GM12801 (cell line): Measurements from ENCODE around the gene SPAG8.

Source experiments
- CTCF ChIP-seq: IDR thresholded peaks from one replicate; pipeline ENCODE4 v1.5.1; 2011; ENCODE audit warnings: control low read depth; ENCODE audit not compliant: insufficient read length; ENCODE audit errors: extremely low read depth

SPAG8 gene

GRCh38 chr9:35800530-35800929, 11.5 kb downstream of the SPAG8 start:
- no peak for TF ChIP-seq CTCF

GRCh38 chr9:35798658-35799374, 13.2 kb downstream of the SPAG8 start:
- no peak for TF ChIP-seq CTCF

- no peak for TF ChIP-seq CTCF
These were observed 14.6 kb downstream of the SPAG8 start for GRCh38 chr9:35797311-35798109.

GRCh38 chr9:35795695-35796094, 16.4 kb downstream of the SPAG8 start:
- TF ChIP-seq CTCF: no peak

- TF ChIP-seq CTCF: no peak
These were observed 18.6 kb downstream of the SPAG8 start for GRCh38 chr9:35793461-35793860.

GRCh38 chr9:35792826-35793225, 19.2 kb downstream of the SPAG8 start:
- TF ChIP-seq CTCF: no peak

- no peak for TF ChIP-seq CTCF
These were observed 19.8 kb downstream of the SPAG8 start for GRCh38 chr9:35792024-35792813.
